SJSA1 (cell line): ENCODE results near the gene HOPX. TPM values are rescaled to one million over a fixed set of nuclear protein-coding genes. Genes with fewer than 3 reads are reported as not detected.
"Not testable (repeated sequence)": the region's sequence is repeated elsewhere in the genome, so short reads cannot be mapped to it uniquely, and the experiment has no call there.

Source experiments
- DNase-seq, 2 experiments: peaks; one replicate each; pipeline ENCODE4 v3.0.0-alpha.2; 2015 to 2020; ENCODE audit warnings: low spot score in 2 of 2, low read depth in 1 of 2
- H3K27ac ChIP-seq: fragments of 250-450 bp; sonication (Bioruptor Pico); 2 replicates; pipeline ENCODE4 v1.5.1; 2020; ENCODE audit warnings: mild to moderate bottlenecking, moderate library complexity
- H3K27me3 ChIP-seq: fragments of 250-450 bp; sonication (Bioruptor Pico); replicated peaks from 2 replicates; pipeline ENCODE4 v1.5.1; 2020; ENCODE audit warnings: mild to moderate bottlenecking, moderate library complexity
- H3K36me3 ChIP-seq: fragments of 250-450 bp; sonication (Bioruptor Pico); 2 replicates; pipeline ENCODE4 v1.5.1; 2020; ENCODE audit warnings: mild to moderate bottlenecking
- H3K4me1 ChIP-seq: fragments of 250-450 bp; sonication (Bioruptor Pico); replicated peaks from 2 replicates; pipeline ENCODE4 v1.6.1; 2021; ENCODE audit warnings: mild to moderate bottlenecking
- H3K4me3 ChIP-seq: fragments of 250-450 bp; sonication (Bioruptor Pico); 2 replicates; pipeline ENCODE4 v1.5.1; 2020; ENCODE audit warnings: mild to moderate bottlenecking
- H3K9me3 ChIP-seq: fragments of 250-450 bp; sonication (Bioruptor Pico); replicated peaks from 2 replicates; pipeline ENCODE4 v1.5.1; 2020; ENCODE audit warnings: mild to moderate bottlenecking
- total RNA-seq: library from RNA; depleted of rRNA; stranded (reverse); fragments of >200 nt; shearing (Covaris generic); gene quantifications from 2 replicates; pipeline ENCODE4 v1.2.3, GENCODE V29; 2014

Gene HOPX
- total RNA-seq, 1 experiment from 2014 or later: 4.3 TPM

DNA sequence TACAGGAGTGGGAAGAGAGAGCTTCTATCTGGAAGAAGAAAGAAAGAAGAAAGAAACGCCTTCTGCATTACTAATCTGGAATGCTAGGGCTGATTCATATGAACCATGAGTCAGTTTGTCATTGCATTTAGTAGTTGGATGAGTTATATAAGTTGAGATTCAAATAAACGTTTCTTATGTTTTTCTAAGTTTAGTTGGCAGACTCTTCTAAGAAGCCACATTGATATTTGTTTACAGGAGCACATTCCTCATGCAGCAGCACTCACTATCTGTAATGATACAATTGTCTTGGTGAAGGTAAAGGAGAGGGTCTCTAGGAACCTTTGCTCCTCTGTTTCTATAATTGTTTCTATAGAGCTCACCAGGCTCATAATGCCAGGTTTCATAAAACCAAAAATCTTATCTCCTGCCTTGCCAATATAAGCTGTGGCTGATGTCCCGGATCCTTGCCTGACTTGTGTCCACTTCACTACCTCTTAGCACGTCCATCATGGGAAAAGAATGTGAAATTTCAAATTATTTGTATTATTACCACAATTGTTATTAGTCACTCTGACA is 39.5 kb downstream of the HOPX start:
- DNase-seq: peak; percentile 72 to 98
- Histone ChIP-seq H3K9me3 (no peaks in the 10 kb centered on the region), H3K4me3 (no peak overlapping the region), H3K27me3 (no peaks in the 10 kb centered on the region), H3K36me3 (no peaks in the 10 kb centered on the region), H3K27ac (peak overlapping the region; percentile 99), H3K4me1 (peaks cover 23% of the 10 kb centered on the region)

GRCh38 chr4:56640621-56641493 is 40.2 kb downstream of the HOPX start:
- no peaks in the 10 kb centered on the region for H3K9me3 ChIP-seq
- DNase-seq: no peak
- peaks cover 23% of the 10 kb centered on the region for H3K4me1 ChIP-seq
- H3K36me3 ChIP-seq: no peaks in the 10 kb centered on the region
- no peaks in the 10 kb centered on the region for H3K27me3 ChIP-seq
- peak overlapping the region; percentile 99 for H3K27ac ChIP-seq
- no peak overlapping the region for H3K4me3 ChIP-seq

- H3K4me1 ChIP-seq: peaks cover 23% of the 10 kb centered on the region
- H3K4me3 ChIP-seq: no peak overlapping the region
- DNase-seq: no peak
- no peaks in the 10 kb centered on the region for H3K36me3 ChIP-seq
- no peaks in the 10 kb centered on the region for H3K9me3 ChIP-seq
- no peak overlapping the region for H3K27ac ChIP-seq
- no peaks in the 10 kb centered on the region for H3K27me3 ChIP-seq
These were observed 43.3 kb downstream of the HOPX start for GRCh38 chr4:56637791-56638190.

DNA sequence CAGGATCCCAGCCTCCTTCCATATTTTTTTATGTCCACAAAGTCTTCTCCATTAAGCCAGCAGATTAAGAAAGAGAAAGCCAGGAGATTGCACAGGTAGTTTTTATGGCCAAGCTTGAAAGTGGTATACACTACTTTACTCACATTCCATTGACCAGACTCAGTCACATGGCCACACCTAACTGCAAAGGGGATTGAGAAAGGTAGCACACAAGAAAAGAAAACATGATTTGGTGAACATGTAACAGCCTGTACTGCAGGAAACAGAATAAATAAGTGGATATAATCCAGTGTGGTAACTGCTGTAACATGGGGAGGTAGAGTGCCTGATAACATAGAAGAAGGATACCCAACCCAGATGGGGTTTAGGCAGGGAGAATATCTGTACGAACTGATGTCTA is 43.9 kb downstream of the HOPX start:
- Histone ChIP-seq H3K4me3 (no peak overlapping the region), H3K4me1 (peaks cover 19% of the 10 kb centered on the region), H3K27ac (no peak overlapping the region), H3K27me3 (no peaks in the 10 kb centered on the region), H3K9me3 (no peaks in the 10 kb centered on the region), H3K36me3 (no peaks in the 10 kb centered on the region)
- no peak for DNase-seq

DNA sequence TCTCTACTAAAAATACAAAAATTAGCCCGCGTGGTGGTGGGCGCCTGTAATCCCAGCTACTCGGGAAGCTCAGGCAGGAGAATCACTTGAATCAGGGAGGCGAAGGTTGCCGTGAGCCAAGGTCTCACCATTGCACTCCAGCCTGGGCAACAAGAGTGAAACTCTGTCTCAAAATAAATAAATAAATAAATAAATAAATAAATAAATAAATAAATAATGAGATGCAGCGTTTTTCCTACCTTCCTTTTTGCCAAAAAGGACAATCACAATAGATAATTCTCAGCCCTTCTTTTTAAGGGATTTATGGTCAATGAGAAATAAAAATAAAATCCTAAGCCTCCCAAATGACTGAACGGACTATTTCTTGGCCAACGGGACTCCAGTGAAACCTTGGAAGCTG is 46.1 kb downstream of the HOPX start:
- peaks cover 12% of the 10 kb centered on the region for H3K4me1 ChIP-seq
- H3K27me3 ChIP-seq, H3K9me3 ChIP-seq, DNase-seq, H3K36me3 ChIP-seq, H3K27ac ChIP-seq, H3K4me3 ChIP-seq: not testable (repeated sequence)

GRCh38 chr4:56633486-56633885 is 47.6 kb downstream of the HOPX start:
- Histone ChIP-seq H3K9me3 (no peaks in the 10 kb centered on the region), H3K27me3 (no peaks in the 10 kb centered on the region), H3K4me3 (no peak overlapping the region), H3K4me1 (peaks cover 10% of the 10 kb centered on the region), H3K27ac (no peak overlapping the region), H3K36me3 (no peaks in the 10 kb centered on the region)
- DNase-seq: no peak

DNA sequence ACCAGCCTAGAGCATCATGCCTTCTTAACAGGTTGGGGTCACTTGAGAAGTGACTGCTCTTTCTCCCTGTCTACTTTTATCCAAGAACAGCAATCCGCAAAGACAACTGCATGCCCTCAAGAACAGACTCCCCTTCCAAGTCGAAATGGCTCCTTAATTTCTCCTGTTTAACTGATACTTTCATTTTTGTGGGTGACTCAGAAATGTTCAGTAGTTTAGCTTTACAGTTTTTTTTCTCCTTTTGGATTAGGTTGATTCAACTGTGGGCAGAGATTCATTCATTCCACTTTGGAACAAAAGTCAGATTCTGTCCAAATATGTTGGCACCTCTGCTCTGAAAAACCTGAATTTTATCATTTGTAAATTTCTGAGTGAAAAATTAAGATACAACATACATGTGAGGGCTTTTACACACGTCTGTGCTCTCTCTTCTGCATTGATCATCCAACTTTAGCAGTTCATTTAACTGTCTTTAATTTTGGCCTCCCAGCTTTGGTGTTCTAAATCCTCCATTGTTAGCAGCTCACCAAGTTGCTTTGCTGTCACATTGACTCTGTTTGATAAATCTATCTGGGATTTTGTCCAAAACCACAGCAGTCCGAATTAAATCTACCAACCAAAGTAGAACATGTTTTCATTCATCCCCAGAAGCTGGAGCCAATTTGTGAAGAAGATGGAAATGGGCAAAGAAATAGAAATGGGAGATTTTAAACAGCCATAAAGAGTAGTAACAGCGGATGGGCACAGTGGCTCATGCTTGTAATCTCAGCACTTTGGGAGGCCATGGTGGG is 50.0 kb downstream of the HOPX start:
- Histone ChIP-seq H3K4me3 (no peak overlapping the region), H3K36me3 (no peaks in the 10 kb centered on the region)
- no peak for DNase-seq

DNA sequence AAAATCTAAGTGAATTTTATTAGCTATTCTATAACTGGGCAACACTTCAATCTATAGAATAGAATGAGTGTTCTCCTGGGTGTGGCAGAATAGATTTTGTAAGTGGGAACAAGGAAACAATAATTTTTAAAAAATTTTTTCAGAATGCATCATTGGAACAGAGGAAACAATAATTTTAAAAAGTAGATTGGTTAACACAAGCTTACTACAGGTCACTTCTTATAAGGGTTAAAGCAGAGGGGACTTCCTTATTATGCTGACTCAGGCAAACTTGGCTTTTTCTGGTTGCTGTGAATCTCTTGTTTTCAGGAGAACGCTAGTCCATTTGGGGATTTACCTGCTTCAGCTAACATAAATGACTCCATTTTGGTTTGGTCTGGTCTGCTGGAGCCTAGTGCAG is 52.5 kb downstream of the HOPX start:
- Histone ChIP-seq H3K36me3 (no peaks in the 10 kb centered on the region), H3K9me3 (0 out of 2 replicates have a peak, but pooled peaks cover 2% of the 10 kb centered on the region), H3K27me3 (no peaks in the 10 kb centered on the region), H3K27ac (no peak overlapping the region), H3K4me3 (no peak overlapping the region), H3K4me1 (peaks cover 10% of the 10 kb centered on the region)
- DNase-seq: no peak

More for the DNA sequence above, 50.0 kb downstream of the HOPX start:
- Histone ChIP-seq H3K27ac (no peak overlapping the region), H3K27me3 (no peaks in the 10 kb centered on the region), H3K4me1 (peaks cover 10% of the 10 kb centered on the region), H3K9me3 (0 out of 2 replicates have a peak, but pooled peaks cover 1% of the 10 kb centered on the region)

GRCh38 chr4:56627985-56628384 is 53.1 kb downstream of the HOPX start:
- Histone ChIP-seq H3K9me3 (0 out of 2 replicates have a peak, but pooled peaks cover 2% of the 10 kb centered on the region), H3K27ac (no peak overlapping the region), H3K36me3 (no peaks in the 10 kb centered on the region), H3K4me1 (peaks cover 10% of the 10 kb centered on the region), H3K4me3 (no peak overlapping the region), H3K27me3 (no peaks in the 10 kb centered on the region)
- DNase-seq: no peak

DNA sequence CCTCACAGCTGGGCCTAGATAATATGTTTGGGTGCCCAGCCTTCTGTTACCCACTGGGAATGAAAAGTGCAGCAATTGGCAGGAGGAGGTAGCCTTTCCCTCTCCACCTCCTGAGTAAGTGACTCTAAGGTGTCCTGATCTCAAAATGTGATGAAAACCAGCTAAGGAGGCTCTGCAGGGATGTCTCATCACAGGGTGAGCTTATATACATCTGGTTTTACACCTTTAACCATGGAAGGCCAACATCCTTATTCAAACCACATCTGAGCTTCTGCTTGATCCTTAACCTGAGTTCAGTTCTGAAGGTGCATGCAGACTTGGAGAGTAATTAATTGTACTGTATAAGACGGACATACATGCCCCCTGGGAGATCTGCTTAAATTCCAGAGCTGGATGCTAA is 53.7 kb downstream of the HOPX start:
- no peaks in the 10 kb centered on the region for H3K27me3 ChIP-seq
- DNase-seq: no peak

DNA sequence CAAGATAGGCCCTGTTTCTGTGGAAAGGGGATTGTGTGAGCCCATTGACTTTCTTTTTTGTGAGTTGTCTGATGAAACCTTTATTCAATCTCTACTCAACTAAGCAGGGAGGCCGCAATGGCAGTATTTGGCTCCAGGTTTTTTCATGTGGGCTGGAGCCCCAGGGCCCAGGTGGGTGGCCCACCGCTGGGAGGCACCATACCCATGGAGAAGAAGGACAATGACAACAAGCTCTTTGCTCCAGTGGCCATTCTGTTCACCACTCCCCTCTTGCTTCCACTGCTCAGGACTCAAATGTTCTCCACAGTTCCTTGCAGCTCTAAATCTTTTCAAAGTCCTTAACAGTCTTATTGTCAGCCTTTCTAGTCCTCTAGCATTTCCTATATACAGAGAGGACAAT is 54.1 kb downstream of the HOPX start:
- Histone ChIP-seq H3K36me3 (no peaks in the 10 kb centered on the region), H3K4me3 (no peak overlapping the region), H3K4me1 (peaks cover 10% of the 10 kb centered on the region), H3K27me3 (no peaks in the 10 kb centered on the region), H3K9me3 (0 out of 2 replicates have a peak, but pooled peaks cover 2% of the 10 kb centered on the region), H3K27ac (no peak overlapping the region)
- no peak for DNase-seq

More for the DNA sequence above, 53.7 kb downstream of the HOPX start:
- H3K27ac ChIP-seq: no peak overlapping the region
- H3K9me3 ChIP-seq: 0 out of 2 replicates have a peak, but pooled peaks cover 2% of the 10 kb centered on the region
- H3K4me1 ChIP-seq: peaks cover 10% of the 10 kb centered on the region
- no peaks in the 10 kb centered on the region for H3K36me3 ChIP-seq
- H3K4me3 ChIP-seq: no peak overlapping the region

- no peak overlapping the region for H3K27ac ChIP-seq
- H3K36me3 ChIP-seq: no peaks in the 10 kb centered on the region
- H3K4me3 ChIP-seq: no peak overlapping the region
- no peak for DNase-seq
- no peaks in the 10 kb centered on the region for H3K27me3 ChIP-seq
- 0 out of 2 replicates have a peak, but pooled peaks cover 2% of the 10 kb centered on the region for H3K9me3 ChIP-seq
- peaks cover 7% of the 10 kb centered on the region for H3K4me1 ChIP-seq
These were observed 54.7 kb downstream of the HOPX start for GRCh38 chr4:56626420-56626819.

- Histone ChIP-seq H3K9me3 (0 out of 2 replicates have a peak, but pooled peaks cover 2% of the 10 kb centered on the region), H3K27ac (no peak overlapping the region), H3K4me1 (peaks cover 8% of the 10 kb centered on the region), H3K27me3 (no peaks in the 10 kb centered on the region), H3K36me3 (no peaks in the 10 kb centered on the region), H3K4me3 (no peak overlapping the region)
- no peak for DNase-seq
These were observed 58.9 kb downstream of the HOPX start for GRCh38 chr4:56622176-56622575.

GRCh38 chr4:56619816-56620215 is 61.3 kb downstream of the HOPX start:
- Histone ChIP-seq H3K27ac (no peak overlapping the region), H3K9me3 (no peaks in the 10 kb centered on the region), H3K4me3 (no peak overlapping the region), H3K4me1 (peaks cover 8% of the 10 kb centered on the region), H3K36me3 (no peaks in the 10 kb centered on the region), H3K27me3 (no peaks in the 10 kb centered on the region)
- no peak for DNase-seq
